Astrocyte of the cerebellum (primary cell): ENCODE results near the gene NYNRIN.
A peak's percentile ranks its signal among the peaks of the same experiment; 100 is the strongest.
"Not testable (repeated sequence)": the region's sequence is repeated elsewhere in the genome, so short reads cannot be mapped to it uniquely, and the experiment has no call there.

Source experiments
- DNase-seq: peaks from one replicate; pipeline ENCODE4 v3.0.0-alpha.2; 2011; ENCODE audit warnings: low read depth
- H3K4me3 ChIP-seq: 2 replicates; pipeline ENCODE4 v1.5.1; 2011; ENCODE audit warnings: mild to moderate bottlenecking, low read depth, low read length, moderate library complexity
- CTCF ChIP-seq: IDR thresholded peaks from 2 replicates; pipeline ENCODE4 v1.5.1; 2012; ENCODE audit warnings: low read length, low read depth, moderate library complexity, mild to moderate bottlenecking; ENCODE audit errors: missing control alignments
- in situ Hi-C: cut with HindIII; loops from 2 replicates; pipeline ENCODE4 v1.10.0; 2017; ENCODE audit warnings: low sequenced_read_pairs

Gene NYNRIN

GRCh38 chr14:24398653-24399446 lies at the start of gene NYNRIN:
Gene NYNRIN (plus strand): TSS chr14:24399003. CDS start chr14:24399247, 244 bp downstream.
- in situ Hi-C loops: no loop called here
- TF ChIP-seq CTCF: no peak
- no peak for DNase-seq

GRCh38 chr14:24349742-24350141 lies 49.1 kb upstream of the NYNRIN start:
- DNase-seq: no peak
- in situ Hi-C loops: no loop called here
- H3K4me3 ChIP-seq: no peak overlapping the region
- no peak for TF ChIP-seq CTCF

More at GRCh38 chr14:24398653-24399446, at the start of gene NYNRIN:
- peak within 1 kb of the TSS; percentile 57 for H3K4me3 ChIP-seq

GRCh38 chr14:24351517-24351916 lies 47.3 kb upstream of the NYNRIN start:
- DNase-seq: no peak
- H3K4me3 ChIP-seq: no peak overlapping the region
- TF ChIP-seq CTCF: peak; percentile 2
- in situ Hi-C loops: no loop called here

- no peak for DNase-seq
- no peak overlapping the region for H3K4me3 ChIP-seq
- in situ Hi-C loops: no loop called here
- TF ChIP-seq CTCF: no peak
Measured at GRCh38 chr14:24353559-24354481, 45.0 kb upstream of the NYNRIN start.

GRCh38 chr14:24354482-24354825 lies 44.3 kb upstream of the NYNRIN start:
- in situ Hi-C loops, H3K4me3 ChIP-seq, DNase-seq: not testable (repeated sequence)

GRCh38 chr14:24355009-24355408 lies 43.8 kb upstream of the NYNRIN start:
- TF ChIP-seq CTCF: no peak
- in situ Hi-C loops: no loop called here
- H3K4me3 ChIP-seq: no peak overlapping the region
- no peak for DNase-seq

- in situ Hi-C loops: no loop called here
- TF ChIP-seq CTCF: no peak
- no peak for DNase-seq
- H3K4me3 ChIP-seq: no peak overlapping the region
Measured at GRCh38 chr14:24356208-24356607, 42.6 kb upstream of the NYNRIN start.
